K562 (cell line): ENCODE measurements around the gene PLD6. TPM values are rescaled to one million over a fixed set of nuclear protein-coding genes. Genes with fewer than 3 reads are reported as not detected.

Experiments used
- CSDE1 ChIP-seq, 2 experiments: fragments of 450-650 bp; IDR thresholded peaks; 2 replicates each; pipeline ENCODE4 v1.6.1; 2016; ENCODE audit warnings: mild to moderate bottlenecking in 1 of 2
- DACH1 ChIP-seq: fragments of 450-650 bp; IDR thresholded peaks from 2 replicates; pipeline ENCODE4 v1.6.1; 2018; ENCODE audit not compliant: partially characterized antibody
- FOXM1 ChIP-seq, 2 experiments: fragments of 450-650 bp in 1 of 2; sonication (generic) in 1 of 2; formaldehyde crosslinking in 1 of 2; IDR thresholded peaks; 2 replicates each; pipeline versions ENCODE4 v1.6.1 to v1.9.0; 2017 to 2022; ENCODE audit warnings: low read depth in 2 of 2, mild to moderate bottlenecking in 2 of 2, missing genetic modification reagents in 1 of 2, moderate library complexity in 1 of 2
- HEY1 ChIP-seq: fragments of 250-450 bp; sonication (Bioruptor Pico); IDR thresholded peaks from 2 replicates; pipeline ENCODE4 v1.5.0; 2020; ENCODE audit warnings: mild to moderate bottlenecking, moderate library complexity, borderline replicate concordance
- MTA2 ChIP-seq: fragments of 450-650 bp; IDR thresholded peaks from 2 replicates; pipeline ENCODE4 v1.6.1; 2016; ENCODE audit warnings: low read depth
- NR2F6 ChIP-seq: fragments of 450-650 bp; formaldehyde crosslinking; IDR thresholded peaks from 2 replicates; pipeline ENCODE4 v1.4.0; 2020; ENCODE audit warnings: mild to moderate bottlenecking
- PHB2 ChIP-seq: fragments of 450-650 bp; IDR thresholded peaks from 2 replicates; pipeline ENCODE4 v1.6.1; 2017; ENCODE audit warnings: low read depth
- RUNX1 ChIP-seq: sonication (generic); IDR thresholded peaks from 2 replicates; pipeline ENCODE4 v1.6.1; 2016; ENCODE audit warnings: antibody characterized with exemption, low read depth
- ZKSCAN3 ChIP-seq: fragments of 250-450 bp; sonication (Bioruptor Pico); IDR thresholded peaks from 2 replicates; pipeline ENCODE4 v1.4.0; 2020
- ZNF232 ChIP-seq: sonication (generic); formaldehyde crosslinking; IDR thresholded peaks from 2 replicates; pipeline ENCODE4 v1.8.0; 2022; ENCODE audit warnings: mild to moderate bottlenecking, missing genetic modification reagents
- polyA plus RNA-seq, 8 experiments: library from polyadenylated mRNA; depleted of rRNA in 4 of 8; stranded (reverse) in 5 of 8; unstranded in 3 of 8; fragments of >200 nt; fragmentation: Nextera tagmentation in 2 of 8; fragmentation: Illumina TruSeq in 1 of 8; extraction: Ambion mirVana in 2 of 8; extraction: Trizol in 1 of 8; gene quantifications; 2 replicates each; pipeline versions ENCODE4 v1.2.1 to v1.2.3, GENCODE V29; 2011 to 2014; ENCODE audit warnings: inconsistent platforms in 1 of 8, missing spikeins in 1 of 8
- total RNA-seq, 7 experiments: library from RNA; depleted of rRNA in 6 of 7; stranded (reverse); fragments of >200 nt in 6 of 7; fragmentation: Illumina TruSeq in 2 of 7; extraction: Trizol in 2 of 7; gene quantifications; 2 replicates each; pipeline versions ENCODE4 v1.2.1 to v1.2.3, GENCODE V29; 2011 to 2021; ENCODE audit warnings: low replicate concordance in 1 of 7
- TF ChIP-seq, protein P1 (sequence below): fragments of 250-450 bp; sonication (Bioruptor Pico); IDR thresholded peaks from 2 replicates; pipeline ENCODE4 v1.5.0; 2021
- TF ChIP-seq, protein P2 (sequence below): fragments of 450-650 bp; IDR thresholded peaks from 2 replicates; pipeline ENCODE4 v1.6.1; 2018; ENCODE audit warnings: mild to moderate bottlenecking, low read depth; ENCODE audit not compliant: partially characterized antibody
- TF ChIP-seq, protein P3 (sequence below): fragments of 450-650 bp; IDR thresholded peaks from 2 replicates; pipeline ENCODE4 v1.6.1; 2017; ENCODE audit warnings: antibody characterized with exemption, mild to moderate bottlenecking
- TF ChIP-seq, protein P4 (sequence below), 2 experiments: fragments of 450-650 bp; conservative IDR thresholded peaks; 2 replicates each; pipeline ENCODE4 v1.6.1; 2017; ENCODE audit warnings: mild to moderate bottlenecking in 2 of 2, moderate library complexity in 2 of 2
- TF ChIP-seq, protein P5 (sequence below): sonication (generic); formaldehyde crosslinking; IDR thresholded peaks from 2 replicates; pipeline ENCODE4 v1.9.0; 2022; ENCODE audit warnings: mild to moderate bottlenecking, missing genetic modification reagents
- TF ChIP-seq, protein P6 (sequence below): fragments of 450-650 bp; formaldehyde crosslinking; IDR thresholded peaks from 2 replicates; pipeline ENCODE4 v1.4.0; 2022; ENCODE audit warnings: missing genetic modification characterization

The PLD6 gene
- total and polyA plus RNA-seq, 9 of the 15 experiments (the other 6 are each of a cell fraction or from before 2014, with no cell fraction given) = 3.6 to 15.6 (median 10.0) TPM

DNA sequence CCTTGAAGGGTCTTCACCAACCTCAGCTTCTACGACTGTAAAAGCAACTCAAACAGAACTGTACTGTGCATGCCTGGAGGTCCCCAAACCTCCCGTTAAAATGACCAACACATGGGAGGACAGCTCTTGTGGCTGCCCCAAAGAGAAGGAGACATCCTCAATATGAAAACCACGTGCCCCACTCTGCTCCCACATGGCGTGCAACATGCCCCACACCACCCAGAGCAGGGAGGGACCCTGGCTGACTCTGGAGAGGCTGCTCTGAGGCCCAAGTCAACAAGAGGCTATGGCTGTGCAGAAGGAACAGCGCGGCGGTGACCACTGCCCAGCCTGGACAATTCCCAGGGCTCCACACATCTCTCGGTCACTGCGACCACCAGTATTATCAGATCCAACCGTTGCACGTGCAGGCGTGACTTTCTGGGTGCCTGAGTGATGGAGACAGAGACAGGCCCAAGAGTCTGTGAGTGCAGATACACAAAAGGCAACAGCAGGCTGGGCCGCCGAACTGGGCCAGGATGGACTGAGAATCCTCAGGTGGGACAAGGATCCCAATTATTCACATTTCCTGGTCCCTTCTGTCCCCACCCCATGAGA, 1.4 kb downstream of the PLD6 start (continued):
- TF ChIP-seq, protein P1, sequence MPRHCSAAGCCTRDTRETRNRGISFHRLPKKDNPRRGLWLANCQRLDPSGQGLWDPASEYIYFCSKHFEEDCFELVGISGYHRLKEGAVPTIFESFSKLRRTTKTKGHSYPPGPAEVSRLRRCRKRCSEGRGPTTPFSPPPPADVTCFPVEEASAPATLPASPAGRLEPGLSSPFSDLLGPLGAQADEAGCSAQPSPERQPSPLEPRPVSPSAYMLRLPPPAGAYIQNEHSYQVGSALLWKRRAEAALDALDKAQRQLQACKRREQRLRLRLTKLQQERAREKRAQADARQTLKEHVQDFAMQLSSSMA (CRISPR knock-in tag) = no peak
- TF ChIP-seq, protein P2, sequence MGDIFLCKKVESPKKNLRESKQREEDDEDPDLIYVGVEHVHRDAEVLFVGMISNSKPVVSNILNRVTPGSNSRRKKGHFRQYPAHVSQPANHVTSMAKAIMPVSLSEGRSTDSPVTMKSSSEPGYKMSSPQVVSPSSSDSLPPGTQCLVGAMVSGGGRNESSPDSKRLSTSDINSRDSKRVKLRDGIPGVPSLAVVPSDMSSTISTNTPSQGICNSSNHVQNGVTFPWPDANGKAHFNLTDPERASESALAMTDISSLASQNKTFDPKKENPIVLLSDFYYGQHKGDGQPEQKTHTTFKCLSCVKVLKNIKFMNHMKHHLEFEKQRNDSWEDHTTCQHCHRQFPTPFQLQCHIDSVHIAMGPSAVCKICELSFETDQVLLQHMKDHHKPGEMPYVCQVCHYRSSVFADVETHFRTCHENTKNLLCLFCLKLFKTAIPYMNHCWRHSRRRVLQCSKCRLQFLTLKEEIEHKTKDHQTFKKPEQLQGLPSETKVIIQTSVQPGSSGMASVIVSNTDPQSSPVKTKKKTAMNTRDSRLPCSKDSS = no peak
- TF ChIP-seq PHB2 (no peak), RUNX1 (no peak), NR2F6 (CRISPR knock-in tag) (no peak), CSDE1 (IDR thresholded peaks at IDR 0.05) (no peak), ZNF232 (CRISPR knock-in tag) (no peak), DACH1 (no peak), ZKSCAN3 (no peak), FOXM1 (IDR thresholded peaks at IDR 0.05; ENCODE audit: low read depth) (no peak), FOXM1 (CRISPR knock-in tag; IDR thresholded peaks at IDR 0.05; ENCODE audit: low read depth) (no peak), MTA2 (no peak), HEY1 (CRISPR knock-in tag) (no peak)
- TF ChIP-seq, protein P3, sequence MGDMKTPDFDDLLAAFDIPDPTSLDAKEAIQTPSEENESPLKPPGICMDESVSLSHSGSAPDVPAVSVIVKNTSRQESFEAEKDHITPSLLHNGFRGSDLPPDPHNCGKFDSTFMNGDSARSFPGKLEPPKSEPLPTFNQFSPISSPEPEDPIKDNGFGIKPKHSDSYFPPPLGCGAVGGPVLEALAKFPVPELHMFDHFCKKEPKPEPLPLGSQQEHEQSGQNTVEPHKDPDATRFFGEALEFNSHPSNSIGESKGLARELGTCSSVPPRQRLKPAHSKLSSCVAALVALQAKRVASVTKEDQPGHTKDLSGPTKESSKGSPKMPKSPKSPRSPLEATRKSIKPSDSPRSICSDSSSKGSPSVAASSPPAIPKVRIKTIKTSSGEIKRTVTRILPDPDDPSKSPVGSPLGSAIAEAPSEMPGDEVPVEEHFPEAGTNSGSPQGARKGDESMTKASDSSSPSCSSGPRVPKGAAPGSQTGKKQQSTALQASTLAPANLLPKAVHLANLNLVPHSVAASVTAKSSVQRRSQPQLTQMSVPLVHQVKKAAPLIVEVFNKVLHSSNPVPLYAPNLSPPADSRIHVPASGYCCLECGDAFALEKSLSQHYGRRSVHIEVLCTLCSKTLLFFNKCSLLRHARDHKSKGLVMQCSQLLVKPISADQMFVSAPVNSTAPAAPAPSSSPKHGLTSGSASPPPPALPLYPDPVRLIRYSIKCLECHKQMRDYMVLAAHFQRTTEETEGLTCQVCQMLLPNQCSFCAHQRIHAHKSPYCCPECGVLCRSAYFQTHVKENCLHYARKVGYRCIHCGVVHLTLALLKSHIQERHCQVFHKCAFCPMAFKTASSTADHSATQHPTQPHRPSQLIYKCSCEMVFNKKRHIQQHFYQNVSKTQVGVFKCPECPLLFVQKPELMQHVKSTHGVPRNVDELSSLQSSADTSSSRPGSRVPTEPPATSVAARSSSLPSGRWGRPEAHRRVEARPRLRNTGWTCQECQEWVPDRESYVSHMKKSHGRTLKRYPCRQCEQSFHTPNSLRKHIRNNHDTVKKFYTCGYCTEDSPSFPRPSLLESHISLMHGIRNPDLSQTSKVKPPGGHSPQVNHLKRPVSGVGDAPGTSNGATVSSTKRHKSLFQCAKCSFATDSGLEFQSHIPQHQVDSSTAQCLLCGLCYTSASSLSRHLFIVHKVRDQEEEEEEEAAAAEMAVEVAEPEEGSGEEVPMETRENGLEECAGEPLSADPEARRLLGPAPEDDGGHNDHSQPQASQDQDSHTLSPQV = 0 out of 2 replicates have a peak, but pooled peaks have one; percentile 21
- TF ChIP-seq, protein P4, sequence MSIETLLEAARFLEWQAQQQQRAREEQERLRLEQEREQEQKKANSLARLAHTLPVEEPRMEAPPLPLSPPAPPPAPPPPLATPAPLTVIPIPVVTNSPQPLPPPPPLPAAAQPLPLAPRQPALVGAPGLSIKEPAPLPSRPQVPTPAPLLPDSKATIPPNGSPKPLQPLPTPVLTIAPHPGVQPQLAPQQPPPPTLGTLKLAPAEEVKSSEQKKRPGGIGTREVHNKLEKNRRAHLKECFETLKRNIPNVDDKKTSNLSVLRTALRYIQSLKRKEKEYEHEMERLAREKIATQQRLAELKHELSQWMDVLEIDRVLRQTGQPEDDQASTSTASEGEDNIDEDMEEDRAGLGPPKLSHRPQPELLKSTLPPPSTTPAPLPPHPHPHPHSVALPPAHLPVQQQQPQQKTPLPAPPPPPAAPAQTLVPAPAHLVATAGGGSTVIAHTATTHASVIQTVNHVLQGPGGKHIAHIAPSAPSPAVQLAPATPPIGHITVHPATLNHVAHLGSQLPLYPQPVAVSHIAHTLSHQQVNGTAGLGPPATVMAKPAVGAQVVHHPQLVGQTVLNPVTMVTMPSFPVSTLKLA (conservative IDR thresholded peaks at IDR 0.05) = peak; percentile 40 to 51
- TF ChIP-seq, protein P5, sequence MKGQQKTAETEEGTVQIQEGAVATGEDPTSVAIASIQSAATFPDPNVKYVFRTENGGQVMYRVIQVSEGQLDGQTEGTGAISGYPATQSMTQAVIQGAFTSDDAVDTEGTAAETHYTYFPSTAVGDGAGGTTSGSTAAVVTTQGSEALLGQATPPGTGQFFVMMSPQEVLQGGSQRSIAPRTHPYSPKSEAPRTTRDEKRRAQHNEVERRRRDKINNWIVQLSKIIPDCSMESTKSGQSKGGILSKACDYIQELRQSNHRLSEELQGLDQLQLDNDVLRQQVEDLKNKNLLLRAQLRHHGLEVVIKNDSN = peak; percentile 62
- TF ChIP-seq, protein P6, sequence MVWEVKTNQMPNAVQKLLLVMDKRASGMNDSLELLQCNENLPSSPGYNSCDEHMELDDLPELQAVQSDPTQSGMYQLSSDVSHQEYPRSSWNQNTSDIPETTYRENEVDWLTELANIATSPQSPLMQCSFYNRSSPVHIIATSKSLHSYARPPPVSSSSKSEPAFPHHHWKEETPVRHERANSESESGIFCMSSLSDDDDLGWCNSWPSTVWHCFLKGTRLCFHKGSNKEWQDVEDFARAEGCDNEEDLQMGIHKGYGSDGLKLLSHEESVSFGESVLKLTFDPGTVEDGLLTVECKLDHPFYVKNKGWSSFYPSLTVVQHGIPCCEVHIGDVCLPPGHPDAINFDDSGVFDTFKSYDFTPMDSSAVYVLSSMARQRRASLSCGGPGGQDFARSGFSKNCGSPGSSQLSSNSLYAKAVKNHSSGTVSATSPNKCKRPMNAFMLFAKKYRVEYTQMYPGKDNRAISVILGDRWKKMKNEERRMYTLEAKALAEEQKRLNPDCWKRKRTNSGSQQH (CRISPR knock-in tag) = no peak
